ENCODE measurements around the gene RASSF1. TPM values are rescaled to one million over a fixed set of nuclear protein-coding genes. Genes with fewer than 3 reads are reported as not detected.

The RASSF1 gene
- total and polyA plus RNA-seq, 2 of the 13 experiments (the other 11 are each of a cell fraction or from before 2014, with no cell fraction given), result 10.2 to 27.5 TPM

DNA sequence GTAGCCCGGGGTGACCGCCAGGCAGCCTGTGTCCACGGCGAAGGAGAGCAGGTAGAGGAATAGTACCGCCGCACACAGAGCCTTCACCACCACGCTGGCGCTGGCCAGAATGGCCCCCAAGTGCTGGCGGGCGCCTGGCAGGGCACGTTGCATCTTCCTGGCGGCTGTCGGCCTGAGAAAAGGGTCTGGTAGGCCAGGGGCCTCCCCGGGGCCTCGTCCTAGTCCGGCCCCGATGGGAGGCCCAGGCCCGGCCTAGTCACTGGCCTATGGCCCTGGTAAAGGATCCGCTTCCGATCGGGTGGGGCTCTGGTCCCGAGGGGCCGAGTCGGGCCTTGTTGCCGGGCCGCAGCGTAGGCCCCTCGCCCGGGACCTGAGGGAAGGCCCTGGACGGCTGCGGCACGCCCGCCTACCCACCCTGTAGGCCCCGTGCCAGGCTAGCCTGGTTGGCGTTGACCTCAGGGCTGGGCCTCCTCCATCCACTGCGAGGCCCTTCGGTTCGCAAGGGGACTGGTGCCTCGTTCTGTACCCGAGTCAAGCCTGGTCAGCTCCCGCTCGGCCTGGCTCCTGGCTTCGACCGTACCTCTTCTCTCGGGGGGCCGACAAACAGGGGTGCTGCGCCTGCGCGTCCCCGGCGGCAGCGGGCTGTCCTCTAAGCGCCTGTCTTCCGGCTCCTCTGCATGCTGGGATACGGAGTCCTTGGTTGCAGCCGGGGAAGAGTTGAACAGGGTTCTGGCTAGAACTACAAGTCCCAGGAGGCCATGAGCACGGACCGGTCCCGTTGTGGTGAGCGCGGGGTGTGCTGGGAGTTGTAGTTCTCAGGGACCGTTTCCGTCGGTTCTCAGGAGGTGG, 18.5 kb upstream of the RASSF1 start, which contains the start of gene TMEM115 (continued):
- peak; percentile 8; the same call in 1 of the 2 replicates for TF ChIP-seq SP5 (CRISPR knock-in tag; IDR thresholded peaks at IDR 0.05; ENCODE audit: borderline replicate concordance, low read depth)
- TF ChIP-seq, protein P1, sequence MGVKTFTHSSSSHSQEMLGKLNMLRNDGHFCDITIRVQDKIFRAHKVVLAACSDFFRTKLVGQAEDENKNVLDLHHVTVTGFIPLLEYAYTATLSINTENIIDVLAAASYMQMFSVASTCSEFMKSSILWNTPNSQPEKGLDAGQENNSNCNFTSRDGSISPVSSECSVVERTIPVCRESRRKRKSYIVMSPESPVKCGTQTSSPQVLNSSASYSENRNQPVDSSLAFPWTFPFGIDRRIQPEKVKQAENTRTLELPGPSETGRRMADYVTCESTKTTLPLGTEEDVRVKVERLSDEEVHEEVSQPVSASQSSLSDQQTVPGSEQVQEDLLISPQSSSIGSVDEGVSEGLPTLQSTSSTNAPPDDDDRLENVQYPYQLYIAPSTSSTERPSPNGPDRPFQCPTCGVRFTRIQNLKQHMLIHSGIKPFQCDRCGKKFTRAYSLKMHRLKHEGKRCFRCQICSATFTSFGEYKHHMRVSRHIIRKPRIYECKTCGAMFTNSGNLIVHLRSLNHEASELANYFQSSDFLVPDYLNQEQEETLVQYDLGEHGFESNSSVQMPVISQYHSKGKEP (CRISPR knock-in tag; IDR thresholded peaks at IDR 0.05), result no peak; the same call in 1 of the 2 replicates
- no peak for TF ChIP-seq CTCF (CRISPR knock-in tag; IDR thresholded peaks at IDR 0.05)
- no peak for TF ChIP-seq ZMYM2 (CRISPR knock-in tag; IDR thresholded peaks at IDR 0.05)
- TF ChIP-seq ZNF17 (CRISPR knock-in tag; IDR thresholded peaks at IDR 0.05), result no peak
- TF ChIP-seq RAD51 (IDR thresholded peaks at IDR 0.05; ENCODE audit: borderline replicate concordance), result no peak
- TF ChIP-seq ARHGAP35 (CRISPR knock-in tag; IDR thresholded peaks at IDR 0.05; ENCODE audit: borderline replicate concordance), result peak; percentile 49
- TF ChIP-seq ZNF724P (CRISPR knock-in tag; IDR thresholded peaks at IDR 0.05; ENCODE audit: borderline replicate concordance), result peak; percentile 79; the same call in 1 of the 2 replicates
- TF ChIP-seq HOXA3 (CRISPR knock-in tag; IDR thresholded peaks at IDR 0.05), result peak; percentile 72
- peak; percentile 93 for TF ChIP-seq ZNF784 (CRISPR knock-in tag; IDR thresholded peaks at IDR 0.05; ENCODE audit: borderline replicate concordance)
- no peak for TF ChIP-seq RERE (CRISPR knock-in tag; IDR thresholded peaks at IDR 0.05; ENCODE audit: low read depth)
- peak; percentile 51; the same call in 1 of the 2 replicates for TF ChIP-seq MEF2D (CRISPR knock-in tag; IDR thresholded peaks at IDR 0.05)
- TF ChIP-seq ZNF329 (CRISPR knock-in tag; IDR thresholded peaks at IDR 0.05; ENCODE audit: low read depth), result peak; percentile 75; the same call in 1 of the 2 replicates
- no peak for TF ChIP-seq HNRNPUL1 (IDR thresholded peaks at IDR 0.05; ENCODE audit: low read depth, low read length)
- no peak for TF ChIP-seq MAFG (CRISPR knock-in tag; IDR thresholded peaks at IDR 0.05)
- TF ChIP-seq DNMT3B (CRISPR knock-in tag; conservative IDR thresholded peaks at IDR 0.05), result peak; percentile 58; the same call in 1 of the 2 replicates
- 0 out of 2 replicates have a peak, but pooled peaks have one; percentile 10 for TF ChIP-seq ZNF652 (CRISPR knock-in tag; IDR thresholded peaks at IDR 0.05; ENCODE audit: borderline replicate concordance, low read depth)
- TF ChIP-seq ZNF674 (CRISPR knock-in tag; IDR thresholded peaks at IDR 0.05; ENCODE audit: low read depth), result no peak; the same call in 1 of the 2 replicates
- TF ChIP-seq TEAD2 (CRISPR knock-in tag; IDR thresholded peaks at IDR 0.05), result no peak
- TF ChIP-seq BCL6 (CRISPR knock-in tag; IDR thresholded peaks at IDR 0.05), result peak; percentile 25; the same call in 1 of the 2 replicates
